GM21367 (cell line): ENCODE data around the gene P4HA2.

Source experiments
- ATAC-seq: cut with Tn5 transposase; IDR thresholded peaks from one replicate; pipeline ENCODE4 v1.9.1; 2021; ENCODE audit not compliant: unreplicated experiment

P4HA2 gene

DNA sequence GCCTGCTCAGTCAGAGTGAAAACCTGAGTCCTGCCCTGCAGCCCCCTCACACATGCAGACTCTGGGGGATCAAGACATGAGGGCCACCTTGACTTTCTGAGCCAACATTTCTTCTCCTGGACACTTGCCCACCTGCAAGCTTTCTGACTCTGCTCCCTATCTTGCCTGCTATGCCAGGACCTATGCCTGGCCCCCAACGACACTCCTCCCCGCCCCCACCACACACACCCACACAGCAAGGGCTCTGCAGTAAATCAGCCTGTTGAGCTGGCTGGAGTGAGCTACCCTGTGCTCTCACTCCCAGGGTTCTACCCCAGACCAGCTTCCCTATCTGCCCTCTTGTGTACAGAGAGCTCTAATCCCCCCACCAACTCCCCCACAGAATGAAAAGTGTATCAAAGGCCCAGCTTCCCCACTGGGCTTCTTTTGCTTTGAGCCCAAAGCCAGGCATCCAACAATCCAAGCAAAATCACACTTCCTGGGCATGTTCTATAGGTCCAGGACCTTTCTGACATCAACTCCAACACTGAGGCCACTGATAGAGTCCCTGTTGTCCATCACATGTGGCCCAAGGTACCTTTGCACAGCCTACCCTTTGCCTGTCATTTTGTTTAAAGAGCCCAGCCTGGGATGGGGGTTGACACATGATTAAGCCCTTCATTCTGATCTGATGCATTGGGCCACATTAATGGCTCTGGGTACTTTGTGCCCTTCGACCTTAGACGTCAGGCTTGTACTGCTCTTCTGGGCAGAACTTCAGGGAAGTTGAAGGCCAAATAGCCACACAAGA lies 37.1 kb upstream of the P4HA2 start:
- no peak for ATAC-seq

DNA sequence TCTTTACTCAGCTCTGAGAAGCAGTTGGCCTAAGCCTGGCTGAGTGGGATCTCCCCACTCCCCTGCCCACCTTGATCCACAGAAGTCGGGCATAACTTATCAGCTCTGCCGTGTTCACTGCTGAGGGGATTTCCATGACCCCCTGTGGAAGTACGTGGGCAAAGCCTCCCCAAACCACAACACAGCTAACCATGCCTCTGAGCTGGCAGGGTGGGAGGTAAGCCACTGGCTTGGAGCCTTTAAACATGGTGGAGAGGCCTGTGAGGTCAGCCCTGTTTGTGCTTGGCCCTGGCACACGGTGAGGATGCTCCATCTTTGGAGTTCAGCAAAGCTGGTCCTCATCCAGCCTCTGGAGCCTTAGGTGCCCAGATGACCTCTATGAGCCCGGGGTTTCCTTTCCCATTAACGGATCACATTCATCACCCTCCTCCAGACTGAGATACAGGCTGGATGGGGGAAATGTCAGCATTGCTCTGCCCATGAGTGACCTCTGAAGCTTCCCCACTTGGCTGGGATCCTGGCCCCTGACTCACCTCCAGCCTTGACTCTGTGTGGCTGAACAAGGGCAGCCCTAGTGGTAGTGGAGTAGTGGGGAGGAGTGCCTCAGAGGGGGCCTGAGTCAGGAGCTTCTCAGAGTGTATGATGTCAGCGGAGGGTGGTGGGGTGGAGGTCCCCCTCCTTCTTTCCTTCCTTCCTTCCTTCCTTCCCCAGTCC lies 36.1 kb upstream of the P4HA2 start:
- ATAC-seq = no peak

DNA sequence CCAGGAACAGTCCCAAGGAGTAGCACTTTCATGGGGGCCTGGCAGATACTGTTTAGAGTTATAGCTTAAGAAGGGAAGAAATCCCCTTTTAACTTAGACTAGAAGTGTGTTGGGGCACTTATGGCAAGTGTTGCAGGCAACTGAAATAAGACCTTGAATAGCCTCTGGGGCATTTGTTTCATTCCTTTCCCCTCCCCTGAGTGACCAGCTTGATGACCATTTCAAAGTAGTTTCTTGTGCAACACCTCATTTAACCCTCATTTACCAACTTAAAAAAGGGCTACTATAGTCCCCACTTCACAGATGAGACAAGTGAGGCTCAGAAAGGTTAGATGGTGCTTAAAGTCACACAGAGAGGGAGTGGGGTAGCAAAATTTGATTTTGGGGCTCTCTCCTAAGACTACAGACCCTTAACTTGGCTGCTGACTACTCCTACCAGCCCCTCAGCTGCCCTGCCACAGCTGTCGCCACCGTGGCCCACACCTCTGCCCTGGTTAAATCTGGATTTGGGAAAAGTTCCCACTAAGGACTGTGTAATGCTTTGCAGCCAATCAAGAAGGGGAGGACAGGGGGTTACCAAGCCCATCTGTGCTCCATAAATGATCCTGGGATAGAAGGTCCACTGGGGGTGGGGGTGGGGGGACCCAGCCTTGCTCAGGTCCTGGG lies 35.4 kb upstream of the P4HA2 start:
- no peak for ATAC-seq

DNA sequence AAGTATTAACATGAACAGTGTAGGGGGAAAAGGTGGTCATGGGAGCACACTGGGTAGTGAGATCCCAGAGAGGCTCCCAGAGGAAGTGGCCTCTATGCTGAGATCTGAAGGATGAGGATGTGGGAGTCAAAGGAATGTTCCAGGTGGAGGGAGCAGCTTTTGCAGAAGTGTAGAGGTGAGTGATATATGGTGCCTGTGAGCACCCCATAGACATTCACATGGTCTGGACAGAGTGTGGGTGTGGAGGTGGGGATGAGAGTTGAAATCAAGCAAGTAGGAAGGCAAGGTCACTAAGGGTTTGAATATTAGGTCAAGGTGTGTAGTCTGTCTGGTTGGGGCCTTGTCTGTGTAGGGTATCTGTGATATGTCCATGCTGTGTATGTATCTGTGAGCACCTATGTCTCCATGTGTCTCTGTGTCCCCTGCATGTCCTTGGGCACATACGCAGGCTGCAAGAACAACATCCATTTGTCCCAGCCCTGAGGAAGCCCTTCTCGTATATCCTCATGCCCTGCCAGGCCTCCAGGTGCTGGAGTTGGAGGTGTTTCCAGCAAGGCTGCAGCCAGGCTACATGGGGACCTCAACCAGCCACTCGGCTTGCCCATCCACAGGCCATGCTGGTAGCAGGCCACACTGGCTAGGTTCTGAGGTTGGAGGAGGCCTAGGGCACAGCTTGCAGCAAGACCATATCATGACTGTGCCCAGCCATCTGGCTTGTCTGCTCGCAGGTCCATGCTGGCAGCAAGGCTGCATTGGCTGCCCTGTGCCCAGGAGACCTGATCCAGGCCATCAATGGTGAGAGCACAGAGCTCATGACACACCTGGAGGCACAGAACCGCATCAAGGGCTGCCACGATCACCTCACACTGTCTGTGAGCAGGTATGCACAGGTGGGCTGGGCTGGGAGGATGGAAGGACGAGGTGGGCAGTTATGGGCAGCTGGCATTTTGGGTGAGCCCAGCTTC lies 34.5 kb upstream of the P4HA2 start:
- ATAC-seq = no peak

DNA sequence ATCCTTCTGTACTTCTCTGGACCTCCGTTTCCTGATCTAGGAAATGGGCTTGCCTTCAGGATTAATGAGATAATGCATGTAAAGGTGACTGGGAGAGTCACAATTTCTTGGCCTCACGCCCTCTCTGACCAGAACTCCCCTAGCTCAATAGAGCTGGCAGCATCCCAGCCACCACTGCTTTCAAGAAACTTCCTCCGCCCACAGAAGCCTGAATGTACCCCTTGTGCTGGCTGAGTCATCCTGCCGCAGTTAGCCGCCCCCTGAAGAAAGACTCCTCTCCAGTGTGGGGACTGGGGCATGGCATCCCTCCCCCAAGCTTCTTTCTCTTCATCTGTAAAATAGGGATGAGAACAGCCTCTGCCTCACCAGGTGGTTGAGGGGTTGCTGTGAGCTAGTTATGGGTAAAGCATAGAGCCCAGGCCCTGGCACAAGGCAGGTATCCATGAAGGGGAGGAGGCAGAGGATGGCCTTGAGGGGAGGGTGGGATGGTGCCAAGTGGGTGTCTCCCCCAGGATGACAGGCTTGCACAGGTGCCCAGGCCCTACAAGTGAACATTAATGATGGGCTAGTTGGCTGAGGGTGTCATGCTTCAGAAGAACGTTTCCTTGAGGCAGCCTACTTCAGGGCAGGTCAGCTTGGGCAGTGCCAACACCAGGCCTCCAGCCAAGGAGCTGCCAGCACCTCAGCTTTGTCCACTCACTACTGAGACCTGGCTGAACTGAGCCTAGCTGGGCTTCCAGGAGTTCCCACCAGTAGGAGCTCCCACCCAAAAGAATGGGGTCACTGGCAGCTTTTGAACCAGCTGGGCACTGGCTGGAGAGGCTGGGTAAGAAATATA lies 33.3 kb upstream of the P4HA2 start:
- ATAC-seq = no peak

- no peak for ATAC-seq
Measured at GRCh38 chr5:132260051-132260450, 32.4 kb upstream of the P4HA2 start.

DNA sequence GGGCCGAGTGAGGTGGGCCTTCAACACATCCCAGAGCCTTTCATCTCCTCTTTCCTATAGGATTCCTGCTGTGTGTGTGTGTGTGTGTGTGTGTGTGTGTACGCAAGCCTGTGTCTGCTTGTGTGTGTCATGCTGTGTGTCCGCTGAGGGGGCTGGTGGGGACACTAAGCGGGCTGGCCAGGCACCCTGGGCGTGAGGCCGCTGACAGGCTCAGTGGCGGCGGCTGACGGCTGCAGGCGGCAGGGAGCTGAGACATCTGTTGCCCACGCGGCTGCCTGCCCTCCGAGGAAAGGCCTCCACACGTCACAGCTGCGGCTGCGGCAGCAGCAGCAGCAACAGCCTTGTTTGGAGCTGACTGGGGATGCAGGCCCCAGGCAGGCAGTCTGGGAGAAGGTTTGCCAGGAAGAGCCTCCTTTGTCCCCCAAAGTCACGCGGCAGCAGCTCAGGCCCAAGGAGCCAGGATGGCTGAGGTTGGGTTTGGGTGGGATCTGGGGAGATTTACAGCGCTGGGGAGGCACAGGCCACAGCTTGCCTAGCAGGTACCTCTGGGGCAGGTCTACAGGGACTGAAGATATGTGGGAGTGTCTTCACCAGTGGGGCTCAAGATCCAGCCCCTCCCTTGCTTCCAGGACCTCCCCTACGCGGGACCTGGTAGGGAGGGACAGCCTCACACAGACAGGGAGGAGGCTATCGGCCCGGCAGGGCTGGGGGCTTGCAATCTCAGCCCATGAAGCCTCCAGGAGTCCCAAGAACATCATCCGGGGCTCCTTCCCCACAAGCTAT lies 31.6 kb upstream of the P4HA2 start:
- no peak for ATAC-seq

- ATAC-seq = no peak
Measured at GRCh38 chr5:132258102-132259068, 30.7 kb upstream of the P4HA2 start.

DNA sequence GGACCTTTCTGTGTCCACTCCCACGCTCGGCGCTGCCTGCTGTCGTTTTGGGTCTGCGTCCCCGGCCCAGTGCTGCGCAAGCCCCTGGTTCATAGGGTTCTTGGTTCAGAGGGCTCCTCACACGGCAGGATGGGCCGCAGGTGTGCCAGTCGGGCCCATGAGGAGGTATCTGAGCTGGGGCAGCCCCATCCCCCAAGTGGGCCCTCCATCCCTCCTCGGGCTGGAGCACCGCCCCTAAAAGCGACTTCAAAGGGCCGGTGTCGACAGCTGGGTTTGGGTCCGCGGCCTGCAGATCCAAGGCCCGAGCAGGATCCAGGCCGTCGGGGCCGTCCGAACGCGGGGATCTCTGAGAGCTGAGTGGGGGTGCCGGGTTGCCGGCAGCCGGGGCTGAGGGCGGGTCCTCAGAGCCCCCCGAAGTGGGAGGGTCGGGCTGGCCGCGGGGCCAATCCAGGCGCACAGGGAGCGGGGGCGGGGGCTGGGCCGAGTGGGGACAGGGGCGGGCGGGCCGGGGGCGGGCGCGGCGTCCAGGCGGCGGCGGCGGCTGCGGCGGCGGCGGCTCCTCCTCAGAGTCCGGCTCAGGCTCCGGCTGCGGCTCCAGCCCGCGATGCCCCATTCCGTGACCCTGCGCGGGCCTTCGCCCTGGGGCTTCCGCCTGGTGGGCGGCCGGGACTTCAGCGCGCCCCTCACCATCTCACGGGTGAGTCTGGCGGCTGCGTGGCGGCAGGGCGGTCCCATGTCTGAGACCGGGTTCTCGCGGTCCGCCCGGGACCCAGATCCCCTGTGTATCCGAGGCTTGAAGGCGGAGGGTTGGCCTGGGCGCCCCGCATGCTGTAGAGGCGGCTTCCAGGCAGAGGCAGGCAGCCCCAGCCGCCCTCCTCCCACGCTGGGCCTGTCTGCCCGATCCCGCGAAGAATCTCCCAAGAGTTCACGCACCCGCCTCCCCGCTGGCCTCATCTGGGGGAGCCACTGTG lies 29.8 kb upstream of the P4HA2 start, which contains the start of gene PDLIM4:
Gene PDLIM4, plus strand, starts transcription at position 566 of the 971 bp plus-strand sequence. Its CDS starts 39 bp downstream, at position 605.
- ATAC-seq = no peak

DNA sequence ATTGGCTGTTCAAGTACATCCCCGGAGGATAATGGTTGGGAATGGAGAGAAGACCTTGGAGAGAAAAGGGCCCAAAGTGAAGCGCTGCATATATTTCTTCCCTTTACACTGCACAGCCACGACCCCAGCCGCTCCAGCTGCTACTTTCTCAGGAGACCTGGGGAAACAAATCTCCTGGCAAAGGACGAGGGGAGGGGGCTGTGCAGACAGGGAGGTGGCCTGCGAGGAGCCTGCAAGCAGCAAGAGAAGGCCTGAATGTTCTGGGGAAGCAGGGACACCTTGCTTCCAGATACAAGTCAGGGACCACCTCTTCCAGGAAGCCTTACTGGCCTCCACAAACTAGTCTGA lies 29.1 kb upstream of the P4HA2 start:
- no peak for ATAC-seq

- no peak for ATAC-seq
Measured at GRCh38 chr5:132256086-132256782, 28.6 kb upstream of the P4HA2 start.

DNA sequence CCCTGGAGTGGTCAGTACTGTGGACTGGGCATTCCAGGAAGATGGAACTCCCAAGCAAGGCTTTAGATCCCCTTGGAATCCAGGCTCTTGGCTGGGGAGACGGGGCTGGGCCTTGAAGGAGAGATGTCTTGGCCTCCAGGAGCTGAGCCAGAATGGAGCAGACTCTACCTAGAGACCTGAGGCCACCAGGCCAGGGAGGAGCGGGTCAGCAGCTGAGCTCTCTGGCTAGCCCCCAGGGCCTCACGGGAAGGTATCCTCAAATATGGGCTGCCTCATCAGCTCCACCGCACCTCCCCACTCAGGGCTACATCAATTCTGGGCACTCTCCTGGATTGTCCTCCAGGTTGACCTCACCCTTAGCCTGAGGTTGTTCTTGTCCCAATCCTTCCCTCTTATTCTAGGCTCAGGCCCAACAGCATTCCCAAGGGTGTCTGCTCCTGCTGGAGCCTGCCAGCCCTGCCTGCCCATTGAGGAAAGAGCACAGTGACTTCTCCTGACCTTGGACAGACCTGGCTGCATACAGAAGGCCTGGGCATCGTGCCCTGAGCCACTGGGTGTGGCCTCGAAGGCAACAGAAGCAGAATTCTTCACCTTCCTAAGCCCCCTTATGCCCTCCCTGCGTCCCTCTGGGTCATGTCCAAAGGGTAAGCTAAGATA lies 26.8 kb upstream of the P4HA2 start:
- no peak for ATAC-seq

GRCh38 chr5:132253452-132254320 lies 26.0 kb upstream of the P4HA2 start:
- ATAC-seq = no peak

GRCh38 chr5:132253008-132253441 lies 25.4 kb upstream of the P4HA2 start:
- ATAC-seq = no peak
